Karpas-422 (cell line): ENCODE measurements around the gene DLK1. TPM values are rescaled to one million over a fixed set of nuclear protein-coding genes. Genes with fewer than 3 reads are reported as not detected.

Experiments
- DNase-seq: peaks from one replicate; pipeline ENCODE4 v3.0.0-alpha.2; 2015
- H2AFZ ChIP-seq: fragments of 200-600 bp; sonication (generic); 2 replicates; pipeline ENCODE4 v1.6.1; 2014; ENCODE audit warnings: antibody characterized with exemption, low read length, mixed read lengths
- H3K27ac ChIP-seq: fragments of 200-600 bp; sonication (generic); 2 replicates; pipeline ENCODE4 v1.5.1; 2014; ENCODE audit warnings: mild to moderate bottlenecking, low read length, moderate library complexity
- H3K27me3 ChIP-seq: fragments of 200-600 bp; sonication (generic); 2 replicates; pipeline ENCODE4 v1.6.1; 2014; ENCODE audit warnings: low read length, mixed read lengths
- H3K36me3 ChIP-seq: fragments of 200-600 bp; sonication (generic); 2 replicates; pipeline ENCODE4 v1.6.1; 2014; ENCODE audit warnings: low read length, mixed read lengths; ENCODE audit not compliant: insufficient read depth
- H3K4me1 ChIP-seq: fragments of 200-600 bp; sonication (generic); 2 replicates; pipeline ENCODE4 v1.6.1; 2014; ENCODE audit warnings: mild to moderate bottlenecking, low read length, mixed read lengths
- H3K4me2 ChIP-seq: fragments of 200-600 bp; sonication (generic); 2 replicates; pipeline ENCODE4 v1.6.1; 2014; ENCODE audit warnings: low read length, low read depth, mild to moderate bottlenecking; ENCODE audit not compliant: poor library complexity, severe bottlenecking
- H3K4me3 ChIP-seq: fragments of 200-600 bp; sonication (generic); 2 replicates; pipeline ENCODE4 v1.5.1; 2014; ENCODE audit warnings: mild to moderate bottlenecking, antibody characterized with exemption, low read length, mixed read lengths
- H3K79me2 ChIP-seq: fragments of 200-600 bp; sonication (generic); 2 replicates; pipeline ENCODE4 v1.6.1; 2014; ENCODE audit warnings: mild to moderate bottlenecking, low read length, mixed read lengths
- H3K9ac ChIP-seq: fragments of 200-600 bp; sonication (generic); 2 replicates; pipeline ENCODE4 v1.6.0; 2014; ENCODE audit warnings: low read length
- H3K9me2 ChIP-seq: fragments of 200-600 bp; sonication (generic), shearing (Covaris generic); replicated peaks from 2 replicates; pipeline ENCODE4 v1.6.0; 2014; ENCODE audit warnings: mild to moderate bottlenecking, low read length, moderate library complexity; ENCODE audit not compliant: insufficient read depth
- H3K9me3 ChIP-seq: fragments of 300-700, 200-600 bp; sonication (generic); 2 replicates; pipeline ENCODE4 v1.6.1; 2014; ENCODE audit warnings: low read length, mixed read lengths
- H4K20me1 ChIP-seq: fragments of 200-600 bp; sonication (generic); 2 replicates; pipeline ENCODE4 v1.6.1; 2014; ENCODE audit warnings: mild to moderate bottlenecking, antibody characterized with exemption, low read length, low read depth; ENCODE audit not compliant: insufficient read depth
- total RNA-seq: library from RNA; depleted of rRNA; stranded (reverse); fragments of >200 nt; shearing (Covaris generic); gene quantifications from 2 replicates; pipeline ENCODE4 v1.2.3, GENCODE V29; 2014; ENCODE audit warnings: low replicate concordance; rRNA removed

The DLK1 gene
- total RNA-seq, 1 experiment from 2014 or later = not detected

GRCh38 chr14:100785626-100786025 is 58.9 kb downstream of the DLK1 start:
- H3K9me3 ChIP-seq = no peaks in the 10 kb centered on the region
- no peak overlapping the region for H3K4me2 ChIP-seq
- no peak overlapping the region for H3K4me3 ChIP-seq
- no peaks in the 10 kb centered on the region for H3K4me1 ChIP-seq
- no peaks in the 10 kb centered on the region for H4K20me1 ChIP-seq
- H3K9me2 ChIP-seq = no peaks in the 10 kb centered on the region
- no peak overlapping the region for H3K27ac ChIP-seq
- H3K79me2 ChIP-seq = no peaks in the 10 kb centered on the region
- H3K27me3 ChIP-seq = peaks cover 2% of the 10 kb centered on the region; the same call in 1 of the 2 replicates
- no peak overlapping the region for H2AFZ ChIP-seq
- H3K9ac ChIP-seq = no peak overlapping the region
- DNase-seq = no peak
- no peaks in the 10 kb centered on the region for H3K36me3 ChIP-seq

DNA sequence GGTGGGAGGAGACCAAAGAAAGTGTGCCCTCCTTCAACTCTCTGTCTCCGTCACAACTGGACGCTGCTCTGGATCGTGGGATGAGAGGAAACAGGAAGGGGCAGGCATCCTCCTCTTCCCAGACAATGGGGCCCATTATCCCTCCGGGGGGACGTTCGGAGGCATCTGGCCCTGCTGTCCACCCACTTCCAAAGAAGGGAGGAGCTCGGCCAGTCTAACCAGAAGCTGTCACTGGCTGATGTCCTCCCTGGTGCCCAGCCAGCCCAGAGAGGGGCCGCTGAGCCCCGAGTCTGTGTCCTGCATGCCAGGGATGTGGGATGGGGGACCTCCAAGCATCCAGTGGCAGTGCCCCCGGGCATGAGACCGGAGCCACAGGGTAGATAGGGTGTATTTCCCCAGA is 59.4 kb downstream of the DLK1 start:
- H3K4me1 ChIP-seq = no peaks in the 10 kb centered on the region
- H3K9me2 ChIP-seq = no peaks in the 10 kb centered on the region
- DNase-seq = no peak
- H2AFZ ChIP-seq = no peak overlapping the region
- H3K9ac ChIP-seq = no peak overlapping the region
- peaks cover 3% of the 10 kb centered on the region; the same call in 1 of the 2 replicates for H3K27me3 ChIP-seq
- H3K36me3 ChIP-seq = no peaks in the 10 kb centered on the region
- H3K4me3 ChIP-seq = no peak overlapping the region
- H3K4me2 ChIP-seq = no peak overlapping the region
- no peaks in the 10 kb centered on the region for H4K20me1 ChIP-seq
- no peaks in the 10 kb centered on the region for H3K9me3 ChIP-seq
- H3K79me2 ChIP-seq = no peaks in the 10 kb centered on the region
- H3K27ac ChIP-seq = no peak overlapping the region

DNA sequence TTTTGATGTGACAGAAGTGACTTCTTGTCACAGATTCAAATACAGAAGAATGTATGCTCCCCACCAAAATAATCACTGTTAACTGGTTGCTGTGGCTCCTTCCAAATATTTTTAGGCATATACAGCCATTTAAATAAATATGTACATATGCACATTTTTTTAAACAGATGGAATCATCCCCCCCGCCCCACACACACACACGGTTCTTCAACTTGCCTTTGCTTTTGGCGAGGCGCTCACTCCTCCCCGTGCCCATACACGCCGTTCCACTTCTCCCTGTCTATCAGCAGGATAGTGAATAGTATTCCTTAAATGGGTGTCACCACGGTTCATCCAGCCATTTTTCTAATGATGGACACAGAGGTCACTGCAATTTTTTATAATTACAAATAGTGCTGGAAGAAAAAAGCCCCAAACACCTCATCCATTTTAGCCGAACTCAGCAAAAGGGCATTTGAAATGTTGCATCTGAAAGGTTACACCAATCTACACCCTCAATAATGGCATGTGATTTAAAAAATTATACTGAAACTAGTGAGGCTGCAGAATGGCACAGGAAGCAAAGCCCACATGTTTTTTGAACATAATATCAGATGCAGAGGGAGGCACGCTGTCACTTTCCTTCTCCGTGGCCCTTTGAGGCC is 60.0 kb downstream of the DLK1 start:
- Histone ChIP-seq H3K9ac (no peak overlapping the region), H3K79me2 (no peaks in the 10 kb centered on the region), H3K9me3 (no peaks in the 10 kb centered on the region), H3K4me1 (no peaks in the 10 kb centered on the region), H4K20me1 (no peaks in the 10 kb centered on the region), H2AFZ (no peak overlapping the region), H3K4me2 (no peak overlapping the region), H3K27me3 (peaks cover 3% of the 10 kb centered on the region; the same call in 1 of the 2 replicates), H3K36me3 (no peaks in the 10 kb centered on the region), H3K9me2 (no peaks in the 10 kb centered on the region), H3K27ac (no peak overlapping the region), H3K4me3 (no peak overlapping the region)
- no peak for DNase-seq

GRCh38 chr14:100787659-100788058 is 61.0 kb downstream of the DLK1 start:
- Histone ChIP-seq H3K4me3 (no peak overlapping the region), H3K27ac (no peak overlapping the region), H3K36me3 (no peaks in the 10 kb centered on the region), H2AFZ (no peak overlapping the region), H3K27me3 (peaks cover 3% of the 10 kb centered on the region; the same call in 1 of the 2 replicates), H3K9me2 (no peaks in the 10 kb centered on the region), H3K79me2 (no peaks in the 10 kb centered on the region), H3K4me1 (no peaks in the 10 kb centered on the region), H3K4me2 (no peak overlapping the region), H4K20me1 (no peaks in the 10 kb centered on the region), H3K9me3 (no peaks in the 10 kb centered on the region), H3K9ac (no peak overlapping the region)
- DNase-seq = no peak

Other genes with a start within 250 kb of the DLK1 start
- 0.47 TPM in 1 of 2 replicates, not detected in the other for gene BEGAIN, start 139.5 kb upstream of the DLK1 start, total RNA-seq
- gene MEG3, start 99.2 kb downstream of the DLK1 start, total RNA-seq = not detected in 2 replicates
- 0.11 TPM in 1 of 2 replicates, not detected in the other for gene RTL1, start 176.8 kb downstream of the DLK1 start, total RNA-seq